ENCODE data around the gene EHBP1.

The EHBP1 gene

DNA sequence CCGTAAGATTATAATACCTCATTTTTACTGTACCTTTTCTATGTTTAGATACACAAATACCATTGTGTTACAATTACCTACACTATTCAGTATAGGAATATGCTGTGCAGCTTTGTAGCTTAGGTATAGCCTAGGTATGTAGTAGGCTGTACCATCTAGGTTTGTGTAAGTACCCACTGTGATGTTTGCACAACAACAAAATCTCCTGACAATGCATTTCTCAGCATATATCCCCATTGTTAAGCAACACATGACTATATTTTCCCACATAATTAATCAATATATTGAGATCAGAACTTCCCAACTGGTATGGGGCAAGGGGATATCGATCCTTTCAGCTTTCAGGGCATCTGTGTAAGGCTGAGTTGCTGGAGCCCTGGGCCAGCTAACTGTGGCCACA is 238.8 kb downstream of the EHBP1 start:
- no peak for DNase-seq (ENCODE audit: low read depth, low spot score)

DNA sequence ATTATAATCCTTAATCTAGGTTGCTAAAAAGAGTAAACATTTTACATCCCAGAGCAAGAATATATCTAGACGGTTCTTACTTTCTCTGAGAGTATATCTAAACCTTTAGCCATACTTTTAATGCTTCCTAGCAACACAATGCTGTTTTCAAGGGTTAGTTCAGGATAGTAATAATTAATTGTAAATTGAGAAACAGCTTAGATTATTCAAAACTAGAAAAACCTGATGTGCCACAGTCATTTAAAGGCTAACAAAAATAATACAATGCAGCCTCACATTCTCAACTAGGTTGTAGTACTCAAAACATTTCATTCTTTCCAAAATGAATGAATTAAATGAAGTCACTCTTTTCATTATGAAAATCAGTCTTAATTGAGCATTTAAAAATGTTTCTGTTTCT is 241.9 kb downstream of the EHBP1 start:
- DNase-seq (ENCODE audit: low read depth, low spot score) = no peak

DNA sequence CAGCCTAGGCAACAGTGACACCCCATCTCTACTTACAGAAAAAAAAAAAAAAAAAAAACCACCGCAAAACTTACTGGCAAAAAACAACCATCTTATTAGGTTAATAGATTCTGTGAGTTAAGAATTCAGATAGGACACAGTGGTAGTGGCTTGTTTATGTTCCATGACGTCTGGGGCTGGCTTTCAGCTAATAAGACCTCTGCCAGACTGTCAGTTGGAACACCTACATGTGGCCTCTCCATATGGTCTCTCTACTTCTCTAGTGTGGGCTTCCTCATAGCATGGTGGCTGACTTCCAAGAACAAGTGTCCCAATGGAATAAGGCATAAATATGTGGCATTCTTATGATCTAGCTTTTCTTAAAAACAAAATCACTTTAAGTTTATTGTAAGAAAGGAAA is 251.1 kb downstream of the EHBP1 start:
- no peak for DNase-seq (ENCODE audit: low read depth, low spot score)

- DNase-seq (ENCODE audit: low read depth, low spot score) = no peak
Measured at GRCh38 chr2:62958206-62958605, 252.7 kb downstream of the EHBP1 start.

DNA sequence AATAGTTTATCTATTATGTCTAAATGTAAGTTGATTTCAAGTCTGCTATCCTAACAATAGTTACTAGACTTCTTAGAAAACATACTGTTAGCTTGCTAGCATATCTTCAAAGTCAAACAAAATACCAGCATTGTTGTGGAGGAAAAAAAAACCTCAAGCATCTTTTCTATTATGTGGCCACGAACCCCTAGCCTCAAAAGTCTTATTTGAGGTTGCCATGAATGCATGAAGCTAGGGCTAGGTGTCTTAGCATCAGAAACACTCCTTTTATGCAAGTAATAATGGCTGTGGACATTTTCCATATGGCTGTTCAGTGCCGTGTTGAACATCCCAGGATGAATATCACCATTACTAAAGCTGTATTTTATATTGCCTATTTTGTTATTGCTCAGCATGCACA is 258.5 kb downstream of the EHBP1 start:
- no peak for DNase-seq (ENCODE audit: low read depth, low spot score)

GRCh38 chr2:62964671-62965070 is 259.2 kb downstream of the EHBP1 start:
- no peak for DNase-seq (ENCODE audit: low read depth, low spot score)

GRCh38 chr2:62966991-62967390 is 261.5 kb downstream of the EHBP1 start:
- DNase-seq (ENCODE audit: low read depth, low spot score) = no peak

DNA sequence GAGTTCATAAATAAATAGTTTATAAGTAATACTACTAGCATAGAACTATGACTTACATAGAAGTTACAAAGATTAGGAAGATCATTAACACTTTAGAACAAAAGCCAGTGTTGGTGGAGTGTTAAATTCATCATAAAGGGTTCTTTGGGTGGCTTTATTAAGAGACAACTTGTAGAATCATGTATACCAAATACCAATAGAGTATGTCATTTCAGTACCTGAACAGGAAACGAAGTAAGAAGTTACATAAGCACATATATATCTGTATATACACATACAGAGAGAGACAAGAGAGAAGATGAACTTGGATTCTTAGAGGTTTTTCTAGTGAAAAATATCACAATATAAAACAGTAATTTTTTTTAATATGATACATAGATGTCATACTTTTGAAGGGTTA is 262.7 kb downstream of the EHBP1 start:
- DNase-seq (ENCODE audit: low read depth, low spot score) = no peak

GRCh38 chr2:62968668-62969067 is 263.2 kb downstream of the EHBP1 start:
- no peak for DNase-seq (ENCODE audit: low read depth, low spot score)

DNA sequence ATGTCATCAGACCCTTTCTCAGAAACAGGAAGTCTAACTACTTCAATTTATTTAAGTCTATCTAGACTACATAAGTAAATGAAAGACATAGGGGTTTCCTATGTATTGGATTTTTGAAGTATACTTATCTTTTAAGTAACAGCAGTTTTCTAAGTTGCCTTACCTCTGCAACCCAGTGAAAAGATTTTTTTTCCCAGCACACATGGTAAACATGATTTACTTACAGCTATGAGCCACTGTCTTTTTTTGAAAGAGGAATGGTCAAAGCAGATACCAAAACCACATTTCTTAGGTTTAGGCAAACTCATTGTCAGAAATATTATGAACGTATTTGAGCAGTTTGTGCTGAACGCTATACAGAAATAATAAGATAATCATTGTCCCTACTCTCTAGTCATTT is 266.4 kb downstream of the EHBP1 start:
- DNase-seq (ENCODE audit: low read depth, low spot score) = no peak

DNA sequence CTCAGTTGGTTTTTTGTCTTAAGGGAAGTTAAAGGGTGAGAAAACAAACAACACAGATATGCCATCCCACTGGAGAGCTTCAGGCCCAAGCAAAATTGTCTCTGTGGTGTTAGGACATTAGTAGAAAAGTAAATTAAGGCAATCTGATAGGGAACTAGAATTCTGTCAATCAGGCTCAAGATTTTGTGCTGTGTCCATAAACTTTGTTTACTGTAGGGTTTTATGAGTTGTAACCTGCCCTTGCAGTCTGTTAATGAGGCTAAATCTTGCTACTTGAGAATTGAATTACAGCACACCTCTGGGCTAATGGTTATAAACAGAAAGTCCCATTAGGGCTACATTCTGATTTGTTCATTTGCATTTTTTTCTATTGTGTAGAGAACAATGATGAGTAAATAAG is 267.1 kb downstream of the EHBP1 start:
- no peak for DNase-seq (ENCODE audit: low read depth, low spot score)

DNA sequence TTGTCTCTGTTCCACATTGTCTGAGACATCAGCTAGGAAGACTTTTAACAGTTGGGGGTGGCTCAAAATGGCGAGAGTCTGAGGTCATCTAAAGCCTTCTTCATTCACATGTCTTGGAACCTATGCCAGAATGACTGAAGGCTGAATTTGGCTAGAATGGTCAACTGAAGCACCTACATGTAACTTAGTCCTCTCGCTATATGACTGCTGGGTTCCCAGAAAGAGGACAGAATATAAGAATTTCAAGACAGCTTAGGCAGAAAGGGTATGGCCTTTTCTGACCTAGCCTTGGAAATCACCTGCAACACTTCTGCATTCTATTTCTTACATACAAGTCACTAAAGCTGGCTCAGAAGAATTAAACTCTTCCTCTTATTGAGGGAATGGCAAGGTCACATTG is 269.5 kb downstream of the EHBP1 start:
- DNase-seq (ENCODE audit: low read depth, low spot score) = no peak

GRCh38 chr2:62991605-62992004 is 286.1 kb downstream of the EHBP1 start:
- DNase-seq (ENCODE audit: low read depth, low spot score) = no peak

DNA sequence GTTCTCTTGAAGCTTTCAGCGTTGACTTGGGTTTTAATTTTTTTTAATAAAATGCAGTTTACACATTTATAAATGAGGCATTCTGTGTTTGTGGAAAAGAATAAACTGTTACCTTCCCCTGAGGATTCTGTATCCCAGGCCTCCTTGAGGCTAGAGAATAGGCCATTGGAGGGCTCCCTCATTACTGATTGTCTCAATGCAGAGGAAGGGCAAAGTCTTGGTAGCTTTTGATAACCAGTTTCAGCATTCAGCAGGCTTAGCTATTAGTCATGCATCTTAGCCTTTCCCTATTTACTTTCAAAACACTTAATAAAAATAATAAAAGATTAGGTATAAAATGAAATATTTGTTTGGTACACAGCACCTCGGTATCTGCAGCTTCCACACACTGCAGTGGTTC is 287.0 kb downstream of the EHBP1 start:
- DNase-seq (ENCODE audit: low read depth, low spot score) = no peak

DNA sequence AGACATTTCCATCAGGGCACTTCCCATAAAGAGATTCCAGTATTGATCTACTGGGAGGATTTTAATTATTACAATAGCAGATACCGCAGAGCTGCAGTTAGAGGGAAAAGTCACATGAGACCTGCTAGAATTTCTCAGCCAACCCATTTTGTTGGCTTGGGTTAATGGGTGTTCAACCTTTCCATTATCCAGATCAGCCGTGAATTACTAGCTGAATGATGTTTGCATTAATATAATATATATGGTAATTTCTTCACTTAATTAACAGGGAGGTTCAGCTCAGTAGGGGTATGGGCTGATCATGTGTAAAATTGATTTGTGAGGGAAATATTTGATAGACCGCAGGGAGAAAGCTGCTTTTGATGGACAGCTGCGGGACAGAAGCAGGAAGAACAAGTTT is 288.7 kb downstream of the EHBP1 start:
- DNase-seq (ENCODE audit: low read depth, low spot score) = no peak

- no peak for DNase-seq (ENCODE audit: low read depth, low spot score)
Measured at GRCh38 chr2:62996534-62997186, 291.1 kb downstream of the EHBP1 start.

GRCh38 chr2:62998949-62999348 is 293.4 kb downstream of the EHBP1 start:
- DNase-seq (ENCODE audit: low read depth, low spot score) = no peak

- DNase-seq (ENCODE audit: low read depth, low spot score) = no peak
Measured at GRCh38 chr2:62999905-63000304, 294.4 kb downstream of the EHBP1 start.

- DNase-seq (ENCODE audit: low read depth, low spot score) = no peak
Measured at GRCh38 chr2:63000801-63001200, 295.3 kb downstream of the EHBP1 start.

GRCh38 chr2:63001576-63001975 is 296.1 kb downstream of the EHBP1 start:
- DNase-seq (ENCODE audit: low read depth, low spot score) = no peak

DNA sequence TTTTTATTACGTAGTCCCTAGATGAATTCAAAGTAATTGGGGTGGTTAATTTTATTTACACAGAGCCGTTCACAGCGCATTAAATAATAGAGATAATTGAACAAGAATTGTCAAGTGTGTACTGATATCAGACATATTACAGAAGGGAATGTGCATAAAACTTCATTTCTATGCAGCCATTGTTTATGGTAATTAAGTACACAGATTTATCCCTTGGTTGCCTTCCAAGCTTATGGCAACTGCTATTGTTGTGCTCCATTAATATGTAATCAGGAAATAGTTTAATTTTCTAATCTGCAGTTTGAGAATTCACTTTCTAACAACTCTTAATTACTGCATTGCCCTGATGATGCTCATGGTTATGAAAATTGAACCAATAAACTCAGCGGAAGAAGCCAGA is 297.8 kb downstream of the EHBP1 start:
- DNase-seq (ENCODE audit: low read depth, low spot score) = no peak

DNA sequence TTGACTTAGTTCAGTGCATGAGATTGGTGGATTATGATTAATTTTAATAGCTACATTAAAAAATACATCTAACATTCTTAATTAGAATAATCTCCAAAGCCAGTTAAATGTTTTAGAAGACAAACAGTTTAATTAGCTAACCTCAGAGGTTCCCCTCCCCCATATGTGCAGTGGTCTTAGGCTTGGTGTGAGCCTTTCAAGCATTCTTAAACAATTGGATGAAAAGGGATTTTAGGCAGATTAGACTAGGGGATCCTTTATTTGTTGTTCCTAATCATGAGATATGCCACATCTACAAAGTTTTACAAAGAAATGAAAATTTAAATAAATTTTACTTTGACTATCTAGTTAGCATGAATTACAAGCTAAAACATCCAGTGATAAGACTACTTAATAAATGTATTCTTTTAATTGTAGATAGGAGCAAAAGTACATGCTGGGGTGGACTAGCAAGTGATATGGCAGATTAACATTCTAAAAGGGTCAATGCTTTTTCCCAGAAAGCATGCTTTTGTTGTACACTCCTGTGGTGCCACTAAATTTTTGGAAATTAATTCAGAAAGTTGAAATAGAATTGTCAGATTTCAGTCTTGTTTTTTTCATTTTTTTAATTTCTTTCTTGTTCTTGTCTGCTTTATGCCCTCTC is 302.4 kb downstream of the EHBP1 start:
- DNase-seq (ENCODE audit: low read depth, low spot score) = no peak

DNA sequence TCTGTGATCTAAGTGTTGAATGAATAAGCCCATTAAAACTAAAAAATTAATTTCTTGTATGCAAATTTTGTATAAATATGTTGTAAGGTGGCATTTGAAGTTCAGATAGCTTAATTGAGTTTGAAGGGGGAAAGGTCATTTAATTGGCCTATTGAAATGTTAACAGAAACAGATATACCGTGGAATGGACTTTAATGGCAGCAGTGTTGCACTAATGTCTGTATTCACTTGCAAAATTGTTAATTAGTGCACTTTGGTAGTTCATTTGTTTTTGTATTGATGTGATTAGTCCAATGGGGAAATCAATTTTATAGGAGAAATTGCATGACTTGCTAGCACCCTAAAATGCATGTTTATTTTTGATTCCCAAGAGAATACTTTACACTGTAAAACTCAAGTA is 303.3 kb downstream of the EHBP1 start:
- DNase-seq (ENCODE audit: low read depth, low spot score) = no peak

DNA sequence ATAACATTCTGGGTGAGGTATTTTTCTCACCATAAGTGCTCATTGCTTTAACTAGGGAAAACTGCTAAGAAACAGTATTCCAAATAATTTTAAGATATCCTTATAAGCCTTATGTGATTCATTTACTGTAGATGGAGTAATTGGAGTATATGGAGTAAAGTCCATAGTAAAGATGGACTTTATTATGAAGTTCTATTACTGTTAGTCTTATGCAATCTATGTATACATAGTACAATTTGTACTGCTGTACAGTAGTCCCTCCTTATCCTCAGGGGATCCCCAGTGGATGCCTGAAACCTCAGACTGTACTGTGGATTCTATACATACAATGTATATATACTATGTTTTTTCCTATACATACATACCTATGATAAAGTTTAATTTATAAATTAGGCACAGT is 304.0 kb downstream of the EHBP1 start:
- DNase-seq (ENCODE audit: low read depth, low spot score) = no peak

Data from smooth muscle cell of the brain vasculature (primary cell).